Muscle of arm (tissue), 12 donors: ENCODE measurements around the gene BCAR3. TPM values are rescaled to one million over a fixed set of nuclear protein-coding genes. Genes with fewer than 3 reads are reported as not detected.
A peak's percentile ranks its signal among the peaks of the same experiment; 100 is the strongest.

ENCODE experiments used
- DNase-seq: peaks from one replicate; pipeline ENCODE4 v3.0.0-alpha.2; 2013
- polyA plus RNA-seq, 12 donors: library from polyadenylated mRNA; unstranded; fragments of 120-200 nt; gene quantifications; one replicate each; pipeline ENCODE4 v1.2.1, GENCODE V29; 2013; ENCODE audit not compliant: insufficient read length in 12 of 12

BCAR3 gene
- polyA plus RNA-seq, 12 donors = 14.7 to 23.5 (median 17.7) TPM; not detected in 1

DNA sequence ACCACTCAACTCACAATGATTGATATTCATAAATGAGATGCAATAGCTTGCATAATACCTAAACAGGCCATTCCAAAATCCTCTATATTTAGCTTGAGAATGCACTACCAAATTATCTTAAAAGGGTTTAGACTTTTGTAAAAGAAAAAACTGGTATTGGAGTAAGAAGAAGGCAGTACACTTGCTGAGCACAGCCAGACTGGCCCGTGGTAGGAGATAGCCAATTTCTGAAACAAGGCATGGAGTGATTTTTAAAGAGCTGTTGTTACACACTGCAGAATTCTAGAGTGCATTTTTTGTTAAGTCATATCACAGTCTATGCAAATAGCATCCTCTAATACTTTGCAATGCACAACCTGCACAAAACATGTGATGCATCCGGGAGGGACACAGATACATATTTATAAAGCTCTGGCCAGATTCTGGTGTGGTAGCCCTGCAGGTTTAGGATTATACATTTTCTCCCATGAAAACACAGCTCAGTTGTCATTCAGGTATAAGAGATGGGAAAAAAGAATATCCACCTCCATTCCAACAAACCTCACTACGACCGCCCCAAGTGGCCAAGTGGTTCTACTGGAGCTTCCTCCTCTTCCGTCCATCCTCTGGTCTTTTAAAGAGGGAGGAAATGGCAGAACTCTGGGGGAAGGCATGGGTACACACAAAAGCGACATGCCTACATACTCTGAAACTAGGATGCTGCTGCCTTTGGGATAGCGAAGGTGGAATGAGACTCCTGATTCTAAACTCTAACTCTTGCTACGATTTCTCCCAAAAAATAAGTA is 40.8 kb downstream of the BCAR3 start:
- no peak for DNase-seq

GRCh38 chr1:93638981-93639380 is 42.7 kb downstream of the BCAR3 start:
- DNase-seq = no peak

DNA sequence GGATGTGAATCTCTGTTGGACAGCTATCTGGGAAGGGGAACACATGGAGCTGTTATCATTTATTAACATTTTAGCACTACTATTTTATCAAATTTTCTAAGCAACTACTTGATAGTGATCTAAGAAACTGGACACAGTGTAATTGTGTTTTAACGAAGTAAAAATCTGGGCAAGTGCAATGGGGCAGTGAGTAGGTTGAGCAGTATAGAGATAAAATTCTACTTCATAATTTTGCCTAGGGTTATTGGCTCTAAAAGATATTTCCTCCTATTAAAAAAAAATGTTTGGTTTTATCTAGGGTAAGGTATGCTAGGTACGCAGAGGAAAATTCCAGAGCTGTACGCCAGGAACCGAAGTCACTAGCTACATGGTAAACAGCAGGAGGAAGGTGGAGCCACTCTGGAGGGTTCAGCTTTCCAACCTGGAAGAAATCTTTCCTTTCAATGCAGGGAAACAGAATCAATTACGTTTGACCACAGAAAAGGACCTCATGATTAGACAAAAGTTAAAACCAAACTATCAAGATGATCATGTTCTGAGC is 43.3 kb downstream of the BCAR3 start:
- no peak for DNase-seq

- no peak for DNase-seq
Observed at GRCh38 chr1:93636712-93637111, 44.9 kb downstream of the BCAR3 start.

GRCh38 chr1:93635614-93636543 is 45.8 kb downstream of the BCAR3 start:
- no peak for DNase-seq

DNA sequence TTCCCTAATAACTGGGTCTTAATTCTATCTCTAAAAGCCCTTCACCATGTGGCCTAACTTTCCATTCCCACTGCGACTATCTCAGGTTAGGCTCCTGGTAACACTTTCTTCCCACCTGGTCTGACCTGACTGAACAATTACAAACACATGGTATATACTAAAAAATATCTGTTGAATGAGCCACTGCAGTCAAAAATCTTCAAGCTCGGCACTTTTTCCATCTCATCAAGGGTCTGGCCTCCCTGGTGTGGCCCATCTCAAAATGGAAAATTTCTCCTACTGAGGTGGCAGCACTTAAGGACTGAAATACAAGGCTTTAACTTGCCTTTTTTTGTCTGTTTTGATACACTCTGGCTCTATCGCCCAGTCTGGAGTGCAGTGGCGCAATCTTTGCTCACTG is 48.3 kb downstream of the BCAR3 start:
- no peak for DNase-seq

DNA sequence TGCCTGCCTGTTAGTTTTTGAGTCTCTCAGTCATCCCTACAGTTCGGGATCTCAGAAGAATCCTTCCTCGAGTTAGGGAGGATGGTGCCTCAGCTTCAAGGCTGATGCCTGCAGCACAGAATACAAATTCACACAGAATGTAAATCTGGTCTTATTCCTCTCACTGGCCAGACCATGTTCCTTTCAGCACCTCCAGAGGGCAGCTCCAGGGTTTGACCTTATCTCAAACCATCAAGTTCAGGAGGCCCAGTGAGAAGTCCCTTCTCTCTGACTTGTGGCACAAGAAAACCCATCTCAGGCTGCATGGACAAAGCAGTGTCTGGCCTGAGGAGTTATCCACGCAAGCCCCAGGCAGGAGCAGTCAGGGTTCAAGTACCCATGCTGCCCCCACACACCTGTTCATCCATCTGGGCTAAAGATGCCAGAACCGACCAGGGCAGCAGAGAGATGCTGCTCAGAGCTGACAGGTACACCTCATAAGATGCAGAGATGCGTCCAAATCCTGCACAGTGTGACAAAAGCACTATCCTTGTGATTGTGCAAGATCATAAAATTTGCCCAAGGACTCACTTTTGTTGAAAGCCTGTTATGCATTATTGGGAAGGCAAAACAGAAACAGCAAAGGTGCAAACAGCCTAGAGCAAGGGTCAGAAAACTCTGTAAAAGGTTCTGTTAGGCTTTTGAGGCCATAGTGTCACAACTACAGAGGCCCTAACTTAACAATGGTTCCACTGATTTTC is 49.8 kb downstream of the BCAR3 start:
- DNase-seq = no peak

DNA sequence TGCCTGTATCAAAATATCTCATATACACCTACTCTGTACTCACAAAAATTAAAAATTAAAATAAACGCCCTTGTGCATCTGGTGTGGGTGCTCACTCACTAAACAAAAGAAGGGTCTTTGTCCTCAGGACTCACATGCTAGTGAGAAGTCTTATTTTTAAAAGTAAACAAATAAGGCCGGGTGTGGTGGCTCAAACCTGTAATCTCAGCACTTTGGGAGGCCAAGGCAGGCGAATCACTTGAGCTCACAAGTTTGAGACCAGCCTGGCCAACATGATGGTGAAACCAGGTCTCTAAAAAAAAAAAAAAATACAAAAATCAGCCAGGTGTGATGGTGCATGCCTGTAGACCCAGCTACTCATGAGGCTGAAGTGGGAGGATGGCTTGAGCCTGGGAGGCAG is 51.5 kb downstream of the BCAR3 start:
- DNase-seq = no peak

DNA sequence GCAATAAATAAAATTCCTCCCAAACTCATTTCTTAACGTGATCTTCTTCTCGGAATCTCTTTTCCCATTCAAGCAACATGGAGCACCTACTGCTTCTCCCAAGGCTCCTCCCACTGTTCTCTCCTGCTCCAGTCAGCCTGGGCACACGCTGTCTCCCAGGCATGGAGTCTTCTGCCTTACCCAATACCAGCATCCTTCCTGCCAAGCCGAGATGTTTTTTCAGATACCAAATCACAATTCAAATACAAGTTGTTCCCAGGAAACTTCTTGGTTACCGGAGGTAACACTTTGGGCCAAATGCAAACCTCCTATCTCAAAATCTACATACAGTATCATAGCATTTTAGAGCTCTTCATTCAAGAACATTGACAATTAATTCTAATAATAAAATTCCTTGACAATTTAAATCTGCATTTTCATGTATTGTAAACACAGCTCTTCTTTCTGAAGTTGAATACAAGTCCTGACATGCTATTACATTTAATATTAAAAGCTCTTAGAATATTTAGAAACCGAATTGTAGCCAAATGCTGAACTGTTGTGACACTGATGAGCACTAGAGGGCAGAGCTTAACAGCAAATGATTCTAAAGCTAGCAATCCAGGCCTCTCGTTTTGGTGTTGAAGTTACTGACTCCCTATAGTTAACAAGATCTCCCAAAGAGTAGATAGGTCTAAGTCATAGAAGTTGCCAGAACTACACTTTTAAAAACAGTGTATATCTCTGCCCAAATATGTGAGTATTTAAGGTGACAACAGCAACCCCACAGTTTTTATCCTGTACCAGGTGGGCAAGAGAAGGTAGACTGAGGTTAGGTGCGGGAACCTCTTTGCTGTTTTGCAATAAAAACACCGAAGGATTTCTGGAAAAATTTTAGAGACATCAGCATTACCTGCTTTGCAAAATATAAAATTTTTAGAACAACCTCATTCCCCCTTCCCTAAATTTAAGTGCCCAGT is 52.3 kb downstream of the BCAR3 start:
- DNase-seq = peak; percentile 74

- no peak for DNase-seq
Observed at GRCh38 chr1:93628681-93629080, 53.0 kb downstream of the BCAR3 start.

GRCh38 chr1:93625582-93626327 is 55.9 kb downstream of the BCAR3 start:
- no peak for DNase-seq

DNA sequence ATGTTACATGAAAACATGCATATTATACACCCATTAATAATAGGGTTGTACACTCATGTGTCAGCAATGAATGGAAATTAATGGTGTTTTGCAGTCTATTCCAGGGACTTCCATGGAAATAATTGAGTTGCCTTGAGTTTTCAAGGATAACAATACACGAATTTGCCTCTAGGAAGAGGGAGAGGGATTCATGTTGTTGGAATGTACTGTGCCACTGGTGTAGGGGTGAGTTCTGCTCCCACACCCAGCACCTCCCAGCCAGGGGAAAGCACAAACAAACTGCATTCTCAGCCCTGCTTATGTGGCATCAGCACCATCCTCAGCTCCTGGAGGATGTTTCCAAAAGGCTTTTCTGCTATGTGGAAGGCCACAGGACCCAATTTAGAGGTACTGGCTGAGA is 57.8 kb downstream of the BCAR3 start:
- DNase-seq = no peak

- DNase-seq = no peak
Observed at GRCh38 chr1:93623436-93623835, 58.2 kb downstream of the BCAR3 start.

- no peak for DNase-seq
Observed at GRCh38 chr1:93621246-93621645, 60.4 kb downstream of the BCAR3 start.

DNA sequence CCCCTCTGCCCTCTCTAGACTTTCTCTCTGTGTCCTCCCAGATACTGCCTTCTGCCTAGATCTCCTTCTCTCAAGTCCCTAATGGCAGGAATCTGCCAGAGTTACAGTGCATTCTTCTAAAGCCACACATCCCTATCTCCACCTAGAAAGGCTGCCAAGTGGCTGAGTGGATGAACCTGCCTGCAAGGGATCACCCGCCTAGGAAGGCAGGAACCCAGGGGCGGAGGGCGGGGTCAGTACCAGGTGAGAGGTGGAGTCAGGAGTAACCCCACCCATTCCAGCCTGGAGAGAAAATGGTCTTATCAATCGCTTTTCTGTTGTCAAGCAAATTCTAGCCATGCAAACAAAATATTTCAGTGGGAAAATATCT is 60.8 kb downstream of the BCAR3 start:
- no peak for DNase-seq

- no peak for DNase-seq
Observed at GRCh38 chr1:93620172-93620840, 61.3 kb downstream of the BCAR3 start.

DNA sequence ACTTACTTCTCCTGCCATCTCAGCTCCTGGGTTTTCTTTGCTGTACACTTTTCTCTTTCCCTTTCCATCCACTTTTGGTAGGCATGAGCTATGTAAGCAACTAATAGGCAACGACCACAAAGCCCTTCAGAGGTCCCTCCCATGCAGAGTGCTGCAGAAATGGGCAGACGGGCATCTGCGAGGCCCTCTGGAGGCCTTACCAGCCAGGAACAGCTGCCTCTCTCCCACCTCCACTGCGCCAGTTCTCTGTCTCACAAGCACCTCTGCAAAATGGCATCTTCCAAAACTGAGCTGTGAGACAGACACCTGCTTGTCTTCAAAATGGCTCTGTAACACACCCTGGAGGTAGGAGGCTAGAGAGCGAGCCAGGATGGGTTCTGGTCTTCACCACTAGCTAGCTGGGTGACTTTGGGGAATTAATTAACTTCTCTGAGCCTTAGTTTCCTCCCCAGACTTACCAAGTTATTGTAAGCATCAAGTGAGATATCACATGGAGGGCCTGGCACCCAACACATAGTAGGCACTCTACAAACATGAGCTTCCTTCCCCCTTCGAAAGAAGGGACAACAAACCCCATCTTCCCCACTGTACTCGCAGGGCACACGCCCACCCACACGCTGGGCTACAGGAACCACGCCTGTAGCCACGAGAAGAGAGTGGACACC is 62.0 kb downstream of the BCAR3 start:
- DNase-seq = no peak

DNA sequence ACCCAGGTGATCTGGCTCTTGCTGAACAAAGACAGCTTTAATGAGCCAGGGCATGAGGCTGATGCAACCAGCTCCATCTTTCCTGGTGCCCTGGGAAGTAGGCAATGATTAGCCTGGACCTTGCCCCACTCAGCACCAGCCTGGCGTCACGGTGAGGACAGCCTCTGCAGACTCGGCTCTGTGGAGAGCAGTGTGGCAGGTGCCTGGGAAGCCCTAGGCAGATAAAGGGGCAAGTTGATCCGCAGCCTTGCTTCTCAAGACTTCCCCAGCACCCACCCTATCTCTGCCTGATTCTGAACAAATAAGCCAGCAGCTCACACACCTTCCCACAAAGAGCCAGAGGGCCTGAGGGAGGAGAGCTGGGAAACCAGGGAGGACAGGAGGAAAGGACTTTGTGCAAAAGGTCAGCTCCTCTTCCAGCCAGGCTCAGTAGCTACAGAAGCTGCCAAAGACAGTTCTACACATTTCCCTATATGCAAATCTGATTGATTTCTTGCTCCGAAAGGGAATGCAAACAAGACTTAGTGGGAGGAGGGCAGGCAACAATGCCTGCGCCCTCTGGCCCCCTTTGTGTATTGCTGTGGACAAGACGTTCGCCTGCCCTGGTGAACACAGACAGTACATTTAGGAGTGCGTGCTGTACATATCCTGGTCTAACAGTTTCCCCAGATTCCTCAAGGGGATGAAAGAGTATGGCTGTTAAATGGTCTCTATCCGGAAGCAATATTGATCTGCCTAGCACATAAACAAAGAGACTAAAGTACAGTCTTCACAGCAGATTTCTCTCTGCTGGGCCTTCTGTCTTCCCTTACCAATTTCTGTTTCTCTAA is 63.8 kb downstream of the BCAR3 start:
- DNase-seq = no peak
